H1 (cell line): ENCODE measurements around the gene DLK1. TPM values are rescaled to one million over a fixed set of nuclear protein-coding genes. Genes with fewer than 3 reads are reported as not detected.

Source experiments
- CTCF ChIA-PET: fragments of 300-600 bp; sonication (Branson Sonifier 250); formaldehyde crosslinking; loops from one replicate; lab custom pipeline; 2021; ENCODE audit not compliant: partially characterized antibody; lab: Charles Lee
- POLR2A ChIA-PET: fragments of 300-600 bp; sonication (Branson Sonifier 250); formaldehyde crosslinking; loops from one replicate; lab custom pipeline; 2021; ENCODE audit warnings: inconsistent platforms; ENCODE audit not compliant: partially characterized antibody; lab: Charles Lee
- DNase-seq, 2 experiments: peaks; one replicate each; pipeline versions ENCODE4 v3.0.0 to v3.0.0-alpha.2; 2010 to 2022; ENCODE audit warnings: low spot score in 2 of 2, low read depth in 1 of 2, mixed read lengths in 1 of 2
- FAIRE-seq: peaks from 2 replicates; lab custom pipeline; 2011; peaks lifted over from hg19 to GRCh38; lab: Jason Lieb, UNC
- H2AFZ ChIP-seq: 2 replicates; pipeline ENCODE4 v1.8.1; 2012; ENCODE audit warnings: low read length, inconsistent platforms
- H2AK5ac ChIP-seq: 2 replicates; pipeline ENCODE4 v1.6.1; 2013; ENCODE audit warnings: low read depth, low read length
- H2BK120ac ChIP-seq: replicated peaks from 2 replicates; pipeline ENCODE3; 2013; ENCODE audit warnings: low read depth, low read length, inconsistent platforms
- H2BK12ac ChIP-seq: 2 replicates; pipeline ENCODE4 v1.6.1; 2013; ENCODE audit warnings: low read depth, low read length
- H2BK15ac ChIP-seq: 2 replicates; pipeline ENCODE4 v1.6.1; 2013; ENCODE audit warnings: low read length
- H2BK20ac ChIP-seq: 2 replicates; pipeline ENCODE4 v1.6.1; 2013; ENCODE audit warnings: low read length
- H2BK5ac ChIP-seq: 2 replicates; pipeline ENCODE4 v1.6.1; 2013; ENCODE audit warnings: low read depth, low read length
- H3K14ac ChIP-seq: 2 replicates; pipeline ENCODE4 v1.6.1; 2013; ENCODE audit warnings: inconsistent platforms; ENCODE audit not compliant: insufficient read length
- H3K18ac ChIP-seq: 2 replicates; pipeline ENCODE4 v1.6.1; 2013; ENCODE audit warnings: low read length; ENCODE audit errors: extremely low read depth
- H3K23ac ChIP-seq: 2 replicates; pipeline ENCODE4 v1.6.1; 2013; ENCODE audit warnings: inconsistent platforms; ENCODE audit not compliant: insufficient read length
- H3K23me2 ChIP-seq: 2 replicates; pipeline ENCODE4 v1.6.1; 2013; ENCODE audit warnings: low read depth, low read length
- H3K27ac ChIP-seq: 2 replicates; pipeline ENCODE4 v1.6.1; 2011; ENCODE audit warnings: low read depth, low read length, inconsistent platforms
- H3K27me3 ChIP-seq, 4 experiments: replicated peaks in 1 of 4; 1 replicate in 1 of 4; 2 replicates in 3 of 4; pipeline versions ENCODE4 v1.6.1 to v1.8.1; 2011 to 2013; ENCODE audit warnings: low read length in 3 of 4, mild to moderate bottlenecking in 3 of 4, inconsistent platforms in 2 of 4, mixed read lengths in 2 of 4, moderate library complexity in 1 of 4; ENCODE audit not compliant: control insufficient read depth in 3 of 4, insufficient read depth in 3 of 4; ENCODE audit errors: extremely low read depth in 1 of 4
- H3K36me3 ChIP-seq, 4 experiments: 2 replicates each; pipeline versions ENCODE4 v1.6.1 to v1.8.1; 2011 to 2013; ENCODE audit warnings: mild to moderate bottlenecking in 4 of 4, low read length in 3 of 4, moderate library complexity in 2 of 4, control low read depth in 1 of 4, inconsistent platforms in 1 of 4; ENCODE audit not compliant: insufficient read depth in 4 of 4, control insufficient read depth in 2 of 4
- H3K4ac ChIP-seq: replicated peaks from 2 replicates; pipeline ENCODE3; 2013; ENCODE audit warnings: low read length, low read depth, mixed read lengths, inconsistent platforms; ENCODE audit not compliant: insufficient read length
- H3K4me1 ChIP-seq, 4 experiments: replicated peaks in 1 of 4; 1 replicate in 1 of 4; 2 replicates in 3 of 4; pipeline versions ENCODE4 v1.6.1 to v1.8.1; 2011 to 2013; ENCODE audit warnings: low read length in 3 of 4, inconsistent platforms in 2 of 4, mixed read lengths in 1 of 4; ENCODE audit not compliant: insufficient read depth in 4 of 4, control insufficient read depth in 3 of 4
- H3K4me2 ChIP-seq, 2 experiments: 2 replicates each; pipeline versions ENCODE4 v1.6.1 to v1.8.1; 2011 to 2013; ENCODE audit warnings: low read depth in 2 of 2, low read length in 2 of 2, control low read depth in 1 of 2, inconsistent platforms in 1 of 2, mild to moderate bottlenecking in 1 of 2; ENCODE audit not compliant: insufficient read depth in 1 of 2
- H3K4me3 ChIP-seq, 4 experiments: fragments of 200-600, 300-600 bp in 1 of 4; sonication (generic), shearing (Covaris generic), sonication (Bioruptor Twin) in 1 of 4; 2 replicates each; pipeline versions ENCODE4 v1.5.1 to v1.8.1; 2011 to 2016; ENCODE audit warnings: low read length in 4 of 4, low read depth in 3 of 4, control low read depth in 2 of 4, inconsistent platforms in 2 of 4, mild to moderate bottlenecking in 2 of 4, mixed read lengths in 1 of 4, moderate library complexity in 1 of 4; ENCODE audit not compliant: insufficient read depth in 2 of 4; ENCODE audit errors: extremely low read depth in 1 of 4
- H3K56ac ChIP-seq: replicated peaks from 2 replicates; pipeline ENCODE3; 2013; ENCODE audit warnings: low read depth, mild to moderate bottlenecking, mixed read lengths, low read length, inconsistent platforms; ENCODE audit not compliant: insufficient read length
- H3K79me1 ChIP-seq: 2 replicates; pipeline ENCODE4 v1.6.1; 2013; ENCODE audit warnings: low read depth, low read length, control low read depth
- H3K79me2 ChIP-seq, 2 experiments: 2 replicates each; pipeline versions ENCODE4 v1.6.1 to v1.8.1; 2012 to 2013; ENCODE audit warnings: low read length in 2 of 2, mild to moderate bottlenecking in 2 of 2, inconsistent platforms in 1 of 2; ENCODE audit not compliant: insufficient read depth in 2 of 2, control insufficient read depth in 1 of 2
- H3K9ac ChIP-seq, 4 experiments: replicated peaks in 1 of 4; 1 replicate in 1 of 4; 2 replicates in 3 of 4; pipeline versions ENCODE4 v1.6.1 to v1.8.1; 2011 to 2013; ENCODE audit warnings: low read depth in 3 of 4, low read length in 3 of 4, control low read depth in 2 of 4, mild to moderate bottlenecking in 2 of 4, moderate library complexity in 2 of 4, inconsistent platforms in 1 of 4; ENCODE audit errors: extremely low read depth in 1 of 4
- H3K9me3 ChIP-seq, 2 experiments: 2 replicates each; pipeline versions ENCODE4 v1.6.1 to v1.8.1; 2012 to 2013; ENCODE audit warnings: mild to moderate bottlenecking in 2 of 2, moderate library complexity in 2 of 2, control low read depth in 1 of 2, inconsistent platforms in 1 of 2, low read depth in 1 of 2, low read length in 1 of 2, mixed read lengths in 1 of 2; ENCODE audit not compliant: insufficient read depth in 2 of 2
- H4K20me1 ChIP-seq, 2 experiments: replicated peaks in 1 of 2; 2 replicates each; pipeline versions ENCODE3 to v1.8.1; 2011 to 2013; ENCODE audit warnings: inconsistent platforms in 2 of 2, low read length in 2 of 2, mild to moderate bottlenecking in 1 of 2; ENCODE audit not compliant: insufficient read depth in 2 of 2, control insufficient read depth in 1 of 2
- H4K5ac ChIP-seq: 2 replicates; pipeline ENCODE4 v1.6.1; 2013; ENCODE audit warnings: low read length, low read depth, mixed read lengths, inconsistent platforms; ENCODE audit not compliant: insufficient read length
- H4K8ac ChIP-seq: 2 replicates; pipeline ENCODE4 v1.8.0; 2013; ENCODE audit warnings: mild to moderate bottlenecking, moderate library complexity, low read length, inconsistent platforms; ENCODE audit not compliant: insufficient read depth; ENCODE audit errors: extremely low read depth
- H4K91ac ChIP-seq: replicated peaks from 2 replicates; pipeline ENCODE3; 2013; ENCODE audit warnings: low read length, mixed read lengths, inconsistent platforms; ENCODE audit not compliant: insufficient read length
- CBX8 ChIP-seq: fragments of 300-800, 300-1000 bp; sonication (generic); IDR thresholded peaks from 2 replicates; pipeline ENCODE4 v1.7.1; 2016; ENCODE audit warnings: low read depth, low read length, borderline replicate concordance
- GTF2F1 ChIP-seq: IDR thresholded peaks from 2 replicates; pipeline ENCODE4 v1.6.1; 2012; ENCODE audit warnings: low read depth, low read length, improper control_type of control experiment, borderline replicate concordance
- MAFK ChIP-seq: IDR thresholded peaks from 2 replicates; pipeline ENCODE4 v1.6.1; 2012; ENCODE audit warnings: low read depth, mild to moderate bottlenecking, improper control_type of control experiment, low read length
- PHF8 ChIP-seq: fragments of 200-600 bp; sonication (generic); conservative IDR thresholded peaks from 2 replicates; pipeline ENCODE4 v1.7.1; 2012; ENCODE audit warnings: low read depth, mild to moderate bottlenecking, inconsistent platforms, low read length, moderate library complexity
- SIX5 ChIP-seq: IDR thresholded peaks from 2 replicates; pipeline ENCODE4 v1.6.1; 2011; ENCODE audit warnings: mild to moderate bottlenecking, low read depth, low read length
- WGBS, 2 experiments: shearing (Covaris generic) in 1 of 2; methylation state at CpG; one replicate each; pipeline versions ENCODE4 v1.1.6 to v1.1.7; 2013 to 2015; ENCODE audit warnings: low lambda C conversion rate in 2 of 2, mixed read lengths in 2 of 2, inconsistent platforms in 1 of 2, low coverage in 1 of 2, missing lambda C conversion rate in 1 of 2; ENCODE audit not compliant: insufficient replicate concordance in 2 of 2, insufficient coverage in 1 of 2, insufficient read length in 1 of 2; ENCODE audit errors: extremely low coverage in 1 of 2, missing lambda C conversion rate in 1 of 2; 5-methylcytosine and 5-hydroxymethylcytosine counted together
- polyA plus RNA-seq, 7 experiments: library from polyadenylated mRNA; depleted of rRNA in 3 of 7; stranded (reverse) in 5 of 7; unstranded in 2 of 7; fragments of >200 nt in 5 of 7; fragments of 200-250 nt in 2 of 7; gene quantifications; 1 replicate in 5 of 7; 2 replicates in 1 of 7; 4 replicates in 1 of 7; pipeline versions ENCODE4 v1.2.1 to v1.2.3, GENCODE V29; 2011 to 2013; ENCODE audit warnings: missing spikeins in 2 of 7, mixed read lengths in 2 of 7
- total RNA-seq: library from RNA; stranded (reverse); fragmentation: NEBNext Ultra II Directional; extraction: Animal tissue kit (Norgen Biotek cat#: 25700); gene quantifications from 2 replicates; pipeline ENCODE4 v1.2.1, GENCODE V29; 2021

The DLK1 gene
- total and polyA plus RNA-seq, 2 of the 8 experiments (the other 6 are each of a cell fraction or from before 2014, with no cell fraction given): 1.3 to 2.4 TPM

GRCh38 chr14:100684961-100685360, 41.7 kb upstream of the DLK1 start:
- H2BK15ac ChIP-seq: no peak overlapping the region
- no peaks in the 10 kb centered on the region for H3K36me3 ChIP-seq
- no peaks in the 10 kb centered on the region for H3K9me3 ChIP-seq
- 85% methylated on average over 6 of the region's 6 CpGs; no CpG with 5 or more reads in 1 of the 2 experiments for WGBS, 2 experiments
- H4K20me1 ChIP-seq: no peaks in the 10 kb centered on the region
- H3K27me3 ChIP-seq: 0 out of 7 replicates have a peak, but pooled peaks cover 0 to 1% (median 0%) of the 10 kb centered on the region in 4 experiments
- H2BK20ac ChIP-seq: no peak overlapping the region
- no peak overlapping the region for H3K27ac ChIP-seq
- H3K4me1 ChIP-seq: peaks cover 0 to 4% (median 1%) of the 10 kb centered on the region in 4 experiments; a peak in 2 of 7 replicates
- no peak overlapping the region for H4K91ac ChIP-seq
- FAIRE-seq (no peak), DNase-seq (no peak)
- H3K4ac ChIP-seq: no peak overlapping the region
- CTCF ChIA-PET: interaction anchor here (0.9 to 1.1 kb wide), 3 partner anchors 12 to 217 kb away, joined by 3 to 5 read pairs (median 4); no protein-coding TSS in a partner anchor
- no peak overlapping the region for H2BK120ac ChIP-seq
- no peak overlapping the region for H3K56ac ChIP-seq
- H2BK12ac ChIP-seq: no peak overlapping the region
- no peaks in the 10 kb centered on the region; the same call in 1 of the 2 replicates for H3K79me1 ChIP-seq
- H3K23me2 ChIP-seq: no peaks in the 10 kb centered on the region
- H2BK5ac ChIP-seq: no peak overlapping the region
- TF ChIP-seq GTF2F1 (no peak), MAFK (no peak), CBX8 (no peak), PHF8 (no peak), SIX5 (no peak)
- no peak overlapping the region for H4K5ac ChIP-seq
- H3K9ac ChIP-seq: no peak overlapping the region
- H3K23ac ChIP-seq: no peak overlapping the region
- H3K4me2 ChIP-seq: no peak overlapping the region
- H3K14ac ChIP-seq: no peak overlapping the region
- no peak overlapping the region for H4K8ac ChIP-seq
- H3K18ac ChIP-seq: no peak overlapping the region
- H2AFZ ChIP-seq: no peak overlapping the region
- no peak overlapping the region for H2AK5ac ChIP-seq
- H3K4me3 ChIP-seq: no peak overlapping the region
- no peaks in the 10 kb centered on the region for H3K79me2 ChIP-seq
- POLR2A ChIA-PET: no interaction called here
